Kidney (tissue), 14 donors: ENCODE data around the gene IFT88. TPM values are rescaled to one million over a fixed set of nuclear protein-coding genes. Genes with fewer than 3 reads are reported as not detected.

Experiments
- DNase-seq, 5 donors: peaks; one replicate each; pipeline ENCODE4 v3.0.0-alpha.2; 2013 to 2020
- FAIRE-seq: peaks from 2 replicates; lab custom pipeline; 2012; peaks lifted over from hg19 to GRCh38; lab: Jason Lieb, UNC
- H3K27ac ChIP-seq, 2 donors: one replicate each; pipeline ENCODE4 v1.7.0; 2013; ENCODE audit warnings: low read depth in 2 of 2, low read length in 2 of 2, inconsistent platforms in 1 of 2
- H3K27me3 ChIP-seq: one replicate; pipeline ENCODE4 v1.7.1; 2013; ENCODE audit warnings: low read length, inconsistent platforms; ENCODE audit not compliant: control insufficient read depth, insufficient read depth
- H3K36me3 ChIP-seq, 3 donors: one replicate each; pipeline versions ENCODE4 v1.7.0 to v1.7.1; 2013; ENCODE audit warnings: low read length in 3 of 3, control low read depth in 1 of 3, inconsistent platforms in 1 of 3; ENCODE audit not compliant: insufficient read depth in 3 of 3, control insufficient read depth in 2 of 3
- H3K4me1 ChIP-seq, 3 donors: one replicate each; pipeline versions ENCODE4 v1.7.0 to v1.7.1; 2013; ENCODE audit warnings: low read length in 3 of 3, inconsistent platforms in 1 of 3, low read depth in 1 of 3; ENCODE audit not compliant: control insufficient read depth in 2 of 3, insufficient read depth in 2 of 3
- H3K4me3 ChIP-seq, 3 donors: one replicate each; pipeline versions ENCODE4 v1.7.0 to v1.8.1; 2013; ENCODE audit warnings: low read length in 3 of 3, control low read depth in 1 of 3, inconsistent platforms in 1 of 3
- H3K9ac ChIP-seq, 3 donors: one replicate each; pipeline versions ENCODE4 v1.7.0 to v1.7.1; 2013; ENCODE audit warnings: low read length in 3 of 3, control low read depth in 1 of 3, inconsistent platforms in 1 of 3
- H3K9me3 ChIP-seq, 3 donors: one replicate each; pipeline versions ENCODE4 v1.7.0 to v1.7.1; 2013; ENCODE audit warnings: low read length in 3 of 3, control low read depth in 1 of 3, inconsistent platforms in 1 of 3; ENCODE audit not compliant: control insufficient read depth in 2 of 3, insufficient read depth in 1 of 3
- intact Hi-C: fragments of 100-400 bp; cut with DNase I; formaldehyde crosslinking; loops from one replicate; pipeline ENCODE4 v1.11.1; 2022
- polyA plus RNA-seq: library from polyadenylated mRNA; stranded (reverse); fragments of 350-450 nt; fragmentation: Illumina TruSeq; extraction: RNeasy Lipid Tissue Mini Kit (QIAGEN cat#74804); gene quantifications from one replicate; pipeline ENCODE4 v1.2.3, GENCODE V29; 2014; ENCODE audit warnings: low read depth, low replicate concordance; ENCODE audit not compliant: insufficient read depth
- total RNA-seq: library from RNA; stranded (reverse); fragmentation: NEBNext Ultra II Directional; extraction: Animal tissue kit (Norgen Biotek cat#: 25700); gene quantifications from one replicate; pipeline ENCODE4 v1.2.1, GENCODE V29; 2021
- TF ChIP-seq, protein P1 (sequence below): IDR thresholded peaks from 3 replicates; pipeline ENCODE4 v1.5.1; 2012; ENCODE audit warnings: mild to moderate bottlenecking, moderate library complexity, borderline replicate concordance; ENCODE audit not compliant: insufficient read depth; ENCODE audit errors: extremely low read depth
- donor health status: control.
- donor health status: control.
- donor health status: control.
- donor health status: control.
- donor health status: control.
- donor health status: DM: yes; HTN: yes; CAD: no.
- donor health status: Normal renal cell carcinoma (clear cell type).

The IFT88 gene
- total and polyA plus RNA-seq, 2 donors from 2014 or later = 20.2 to 30.3 TPM

DNA sequence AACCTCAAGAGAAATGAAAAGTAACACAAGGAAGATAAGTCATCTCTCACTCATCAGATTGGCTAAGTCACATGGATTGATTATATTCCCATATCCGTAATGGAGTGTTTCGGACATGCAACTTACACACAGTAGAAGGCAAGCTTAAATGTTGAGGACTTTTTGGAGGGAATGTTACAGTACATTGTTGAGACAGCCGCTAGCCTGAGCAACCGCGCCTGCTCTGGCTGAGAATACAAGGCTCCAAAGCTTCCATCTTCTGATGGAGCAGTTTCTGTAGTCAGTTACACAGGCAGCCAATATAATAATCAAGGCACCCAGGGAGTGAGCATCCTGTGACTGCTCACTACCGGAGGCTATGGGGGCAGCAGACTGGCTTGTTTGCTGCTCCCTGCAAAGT lies 40.3 kb upstream of the IFT88 start:
- FAIRE-seq = no peak
- peak overlapping the region in 2 of 3 donors; percentile 43 to 76 for H3K9ac ChIP-seq

GRCh38 chr13:20528452-20528851 lies 38.5 kb upstream of the IFT88 start:
- H3K9ac ChIP-seq = no peak overlapping the region
- no peak for DNase-seq
- no peak overlapping the region for H3K4me3 ChIP-seq
- TF ChIP-seq, protein P1, sequence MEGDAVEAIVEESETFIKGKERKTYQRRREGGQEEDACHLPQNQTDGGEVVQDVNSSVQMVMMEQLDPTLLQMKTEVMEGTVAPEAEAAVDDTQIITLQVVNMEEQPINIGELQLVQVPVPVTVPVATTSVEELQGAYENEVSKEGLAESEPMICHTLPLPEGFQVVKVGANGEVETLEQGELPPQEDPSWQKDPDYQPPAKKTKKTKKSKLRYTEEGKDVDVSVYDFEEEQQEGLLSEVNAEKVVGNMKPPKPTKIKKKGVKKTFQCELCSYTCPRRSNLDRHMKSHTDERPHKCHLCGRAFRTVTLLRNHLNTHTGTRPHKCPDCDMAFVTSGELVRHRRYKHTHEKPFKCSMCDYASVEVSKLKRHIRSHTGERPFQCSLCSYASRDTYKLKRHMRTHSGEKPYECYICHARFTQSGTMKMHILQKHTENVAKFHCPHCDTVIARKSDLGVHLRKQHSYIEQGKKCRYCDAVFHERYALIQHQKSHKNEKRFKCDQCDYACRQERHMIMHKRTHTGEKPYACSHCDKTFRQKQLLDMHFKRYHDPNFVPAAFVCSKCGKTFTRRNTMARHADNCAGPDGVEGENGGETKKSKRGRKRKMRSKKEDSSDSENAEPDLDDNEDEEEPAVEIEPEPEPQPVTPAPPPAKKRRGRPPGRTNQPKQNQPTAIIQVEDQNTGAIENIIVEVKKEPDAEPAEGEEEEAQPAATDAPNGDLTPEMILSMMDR = no peak
- no peak for FAIRE-seq
- no peaks in the 10 kb centered on the region for H3K36me3 ChIP-seq
- no peaks in the 10 kb centered on the region for H3K27me3 ChIP-seq
- intact Hi-C loops = no loop called here
- no peak overlapping the region for H3K27ac ChIP-seq
- H3K4me1 ChIP-seq = peaks cover 0 to 10% (median 7%) of the 10 kb centered on the region in 3 donors
- no peaks in the 10 kb centered on the region for H3K9me3 ChIP-seq

More for the DNA sequence above, 40.3 kb upstream of the IFT88 start:
- Histone ChIP-seq H3K27ac (peak overlapping the region; percentile 98), H3K9me3 (no peaks in the 10 kb centered on the region), H3K4me1 (peaks cover 0 to 17% (median 7%) of the 10 kb centered on the region in 3 donors), H3K36me3 (no peaks in the 10 kb centered on the region), H3K27me3 (no peaks in the 10 kb centered on the region), H3K4me3 (peak overlapping the region; percentile 11 to 96 (median 96))
- TF ChIP-seq, protein P1 = no peak
- peak in 2 of 5 donors; percentile 29 to 30 for DNase-seq
- intact Hi-C loops = no loop called here

GRCh38 chr13:20534038-20534608 lies 32.8 kb upstream of the IFT88 start:
- Histone ChIP-seq H3K27me3 (no peaks in the 10 kb centered on the region), H3K9ac (no peak overlapping the region), H3K4me3 (no peak overlapping the region), H3K27ac (no peak overlapping the region), H3K36me3 (no peaks in the 10 kb centered on the region), H3K4me1 (no peaks in the 10 kb centered on the region), H3K9me3 (no peaks in the 10 kb centered on the region)
- intact Hi-C loops = no loop called here
- no peak for FAIRE-seq
- DNase-seq = no peak
- TF ChIP-seq, protein P1 = no peak
